Endothelial cell of umbilical vein (primary cell): ENCODE results near the gene ASNSD1. TPM values are rescaled to one million over a fixed set of nuclear protein-coding genes. Genes with fewer than 3 reads are reported as not detected.

Experiments
- BruUV-seq: library from RNA; stranded (reverse); fragments of 400-500 nt; replicated peaks from 2 replicates; lab custom pipeline; 2021; lab: Mats Ljungman, UMichigan
- CTCF ChIA-PET: fragments of 300-600, 350-600 bp; sonication (Branson Sonifier 250); formaldehyde crosslinking; loops from one replicate; lab custom pipeline; 2021; ENCODE audit warnings: antibody characterized with exemption, inconsistent platforms; lab: Charles Lee
- POLR2A ChIA-PET: fragments of 300-600, 350-600 bp; sonication (Branson Sonifier 250); formaldehyde crosslinking; loops from one replicate; lab custom pipeline; 2021; ENCODE audit warnings: antibody characterized with exemption, inconsistent platforms; lab: Charles Lee
- DNase-seq: peaks from one replicate; pipeline ENCODE4 v3.0.0-alpha.2; 2011; ENCODE audit warnings: low read depth, low spot score
- FAIRE-seq: peaks from 2 replicates; lab custom pipeline; 2011; peaks lifted over from hg19 to GRCh38; lab: Jason Lieb, UNC
- H2AFZ ChIP-seq: 2 replicates; pipeline ENCODE4 v1.6.0; 2012; ENCODE audit warnings: low read depth, low read length, control low read depth, inconsistent platforms
- H3K27ac ChIP-seq: 2 replicates; pipeline ENCODE4 v1.5.1; 2011; ENCODE audit warnings: low read depth, mild to moderate bottlenecking, control low read depth, low read length, moderate library complexity; ENCODE audit not compliant: insufficient read depth
- H3K27me3 ChIP-seq, 2 experiments: 2 replicates each; pipeline versions ENCODE4 v1.6.0 to v1.6.1; 2011; ENCODE audit warnings: low read length in 2 of 2, mixed read lengths in 1 of 2; ENCODE audit not compliant: control insufficient read depth in 2 of 2, insufficient read depth in 2 of 2
- H3K36me3 ChIP-seq, 2 experiments: 2 replicates in 1 of 2; 3 replicates in 1 of 2; pipeline ENCODE4 v1.5.1; 2011; ENCODE audit warnings: low read length in 2 of 2, mild to moderate bottlenecking in 1 of 2, moderate library complexity in 1 of 2; ENCODE audit not compliant: control insufficient read depth in 2 of 2, insufficient read depth in 2 of 2; ENCODE audit errors: extremely low read depth in 1 of 2
- H3K4me1 ChIP-seq: 3 replicates; pipeline ENCODE4 v1.5.1; 2011; ENCODE audit warnings: mild to moderate bottlenecking, low read length; ENCODE audit not compliant: control insufficient read depth, insufficient read depth; ENCODE audit errors: extremely low read depth
- H3K4me2 ChIP-seq: 2 replicates; pipeline ENCODE4 v1.6.1; 2011; ENCODE audit warnings: low read length, control low read depth, mixed read lengths; ENCODE audit not compliant: insufficient read depth
- H3K4me3 ChIP-seq, 3 experiments: fragments of 200-600 bp in 1 of 3; sonication (generic), shearing (Covaris generic) in 1 of 3; replicated peaks in 1 of 3; 2 replicates each; pipeline ENCODE4 v1.5.1; 2011 to 2016; ENCODE audit warnings: control low read depth in 3 of 3, low read length in 3 of 3, mild to moderate bottlenecking in 2 of 3, inconsistent platforms in 1 of 3, low read depth in 1 of 3, moderate library complexity in 1 of 3; ENCODE audit not compliant: insufficient read depth in 1 of 3
- H3K79me2 ChIP-seq: 2 replicates; pipeline ENCODE4 v1.6.0; 2012; ENCODE audit warnings: low read length, inconsistent platforms; ENCODE audit not compliant: control insufficient read depth, insufficient read depth
- H3K9ac ChIP-seq: replicated peaks from 2 replicates; pipeline ENCODE3; 2011; ENCODE audit warnings: low read length, control low read depth; ENCODE audit not compliant: insufficient read depth; ENCODE audit errors: extremely low read depth
- H3K9me1 ChIP-seq: replicated peaks from 3 replicates; pipeline ENCODE4 v1.6.0; 2011; ENCODE audit warnings: mild to moderate bottlenecking, low read length; ENCODE audit not compliant: control insufficient read depth, insufficient read depth; ENCODE audit errors: extremely low read depth
- H3K9me3 ChIP-seq: replicated peaks from 2 replicates; pipeline ENCODE4 v1.5.1; 2012; ENCODE audit warnings: low read length, inconsistent platforms; ENCODE audit not compliant: control insufficient read depth, insufficient read depth
- H4K20me1 ChIP-seq: replicated peaks from 2 replicates; pipeline ENCODE3; 2011; ENCODE audit warnings: mild to moderate bottlenecking, low read length; ENCODE audit not compliant: control insufficient read depth, insufficient read depth; ENCODE audit errors: extremely low read depth
- CTCF ChIP-seq, 2 donors: IDR thresholded peaks; 1 replicate in 1 of 2; 2 replicates in 1 of 2; pipeline ENCODE4 v1.5.1; 2011; ENCODE audit warnings: low read length in 2 of 2, mild to moderate bottlenecking in 2 of 2, moderate library complexity in 2 of 2, control low read depth in 1 of 2, inconsistent platforms in 1 of 2, low read depth in 1 of 2; ENCODE audit not compliant: insufficient read depth in 1 of 2; ENCODE audit errors: extremely low read depth in 1 of 2
- EZH2 ChIP-seq: IDR thresholded peaks from 2 replicates; pipeline ENCODE4 v1.6.1; 2012; ENCODE audit warnings: borderline replicate concordance, low read depth, mild to moderate bottlenecking, moderate library complexity, low read length, inconsistent platforms; ENCODE audit not compliant: severe bottlenecking
- FOS ChIP-seq: IDR thresholded peaks from 2 replicates; pipeline ENCODE4 v1.6.1; 2011; ENCODE audit warnings: mild to moderate bottlenecking, low read length, moderate library complexity, borderline replicate concordance; ENCODE audit not compliant: insufficient read depth
- GATA2 ChIP-seq: IDR thresholded peaks from 2 replicates; pipeline ENCODE4 v1.7.0; 2011; ENCODE audit warnings: low read depth, mild to moderate bottlenecking, moderate library complexity, mixed read lengths, low read length; ENCODE audit not compliant: insufficient read length, insufficient read depth
- JUN ChIP-seq: IDR thresholded peaks from 2 replicates; pipeline ENCODE4 v1.6.1; 2011; ENCODE audit warnings: borderline replicate concordance, low read depth; ENCODE audit not compliant: insufficient read length, insufficient read depth
- MYC ChIP-seq: IDR thresholded peaks from one replicate; pipeline ENCODE4 v1.6.1; 2011; ENCODE audit warnings: mild to moderate bottlenecking, low read depth, low read length
- POLR2A ChIP-seq: IDR thresholded peaks from 2 replicates; pipeline ENCODE4 v1.6.1; 2012; ENCODE audit warnings: low read depth, mild to moderate bottlenecking, control low read depth, low read length
- POLR2AphosphoS5 ChIP-seq: IDR thresholded peaks from 2 replicates; pipeline ENCODE4 v1.6.1; 2012; ENCODE audit warnings: low read depth, mild to moderate bottlenecking, control low read depth, low read length, moderate library complexity; ENCODE audit not compliant: insufficient read depth
- dilution Hi-C: fragments of 300-500 bp; cut with MboI; formaldehyde crosslinking; loops from one replicate; pipeline ENCODE4 v1.15.0; 2019; ENCODE audit warnings: low sequenced_read_pairs; ENCODE audit not compliant: extremely low pct_ligation_motif_present
- intact Hi-C: fragments of 100-400 bp; cut with micrococcal nuclease; formaldehyde crosslinking; loops from one replicate; pipeline ENCODE4 v1.10.0; 2022
- polyA plus RNA-seq, 4 experiments: library from polyadenylated mRNA; depleted of rRNA in 3 of 4; stranded (reverse) in 3 of 4; unstranded in 1 of 4; fragments of >200 nt; gene quantifications; 2 replicates each; pipeline versions ENCODE4 v1.2.1 to v1.2.3, GENCODE V29; 2011 to 2012; ENCODE audit warnings: missing spikeins in 1 of 4
- total RNA-seq: library from RNA; stranded (reverse); gene quantifications from 2 replicates; pipeline ENCODE4 v1.2.3, GENCODE V29; 2021
- TF ChIP-seq, protein P1 (sequence below): IDR thresholded peaks from 2 replicates; pipeline ENCODE4 v1.6.1; 2011; ENCODE audit not compliant: insufficient read depth, insufficient read length

ASNSD1 gene
- total and polyA plus RNA-seq, 2 donors (not counting 3 experiments of a cell fraction or from before 2014, with no cell fraction given) = 15.8 to 39.5 TPM

DNA sequence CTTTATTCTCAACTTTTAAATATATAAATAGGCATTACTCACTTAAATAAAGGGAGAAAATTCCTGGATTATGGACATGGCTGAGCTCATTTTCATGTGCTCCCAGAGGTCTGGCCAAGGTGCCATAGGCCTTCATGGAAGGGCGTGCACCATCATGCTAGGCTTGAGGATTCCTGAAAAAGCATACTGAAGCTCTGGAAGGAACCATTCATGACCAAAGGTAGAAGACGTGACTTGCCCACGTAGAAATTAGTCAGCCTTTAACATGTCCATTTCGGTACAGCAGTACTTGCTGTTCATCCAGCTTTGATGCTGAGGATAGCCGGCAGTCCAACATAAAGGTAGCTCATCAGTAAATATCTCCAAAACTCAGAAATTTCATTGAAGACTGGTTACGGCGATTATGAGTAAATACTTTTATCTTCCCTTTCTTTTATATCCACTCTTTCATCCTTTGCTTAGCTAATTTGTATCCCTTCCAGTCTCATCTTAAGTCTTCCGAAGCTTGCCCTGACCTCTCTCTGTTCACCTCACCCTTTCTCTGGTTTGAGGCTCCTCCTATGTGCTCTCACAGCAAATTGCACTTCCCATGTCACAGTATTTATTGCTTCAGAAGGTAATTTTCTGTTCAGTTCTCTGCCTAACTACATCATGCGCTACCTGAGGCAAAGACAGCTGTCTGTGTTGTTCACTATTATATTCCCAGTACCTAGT, 32.3 kb upstream of the ASNSD1 start:
- dilution Hi-C loops = no loop called here
- POLR2A ChIA-PET = no interaction called here
- intact Hi-C loops = no loop called here
- BruUV-seq = no TSS peak
- no peak for DNase-seq
- Histone ChIP-seq H3K27me3 (no peaks in the 10 kb centered on the region), H3K4me1 (peaks cover 4% of the 10 kb centered on the region), H3K4me3 (no peak overlapping the region), H3K27ac (no peak overlapping the region), H3K9me1 (no peaks in the 10 kb centered on the region), H3K4me2 (no peak overlapping the region), H3K79me2 (no peaks in the 10 kb centered on the region), H3K36me3 (no peaks in the 10 kb centered on the region), H2AFZ (peak overlapping the region; percentile 68), H3K9me3 (no peaks in the 10 kb centered on the region), H4K20me1 (no peaks in the 10 kb centered on the region), H3K9ac (no peak overlapping the region)
- TF ChIP-seq GATA2 (no peak), POLR2AphosphoS5 (no peak), MYC (no peak), FOS (no peak), EZH2 (no peak), CTCF (IDR thresholded peaks at IDR 0.05; ENCODE audit: extremely low read depth in 1 of 2, insufficient read depth in 1 of 2, low read depth in 1 of 2, low read length in 2 of 2) (no peak), JUN (no peak), POLR2A (no peak)
- TF ChIP-seq, protein P1, sequence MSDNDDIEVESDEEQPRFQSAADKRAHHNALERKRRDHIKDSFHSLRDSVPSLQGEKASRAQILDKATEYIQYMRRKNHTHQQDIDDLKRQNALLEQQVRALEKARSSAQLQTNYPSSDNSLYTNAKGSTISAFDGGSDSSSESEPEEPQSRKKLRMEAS = no peak
- peak; percentile 46 for FAIRE-seq
- CTCF ChIA-PET = interaction anchor here (1.0 to 2.4 kb wide), 6 partner anchors 10 to 43 kb away, joined by 3 to 7 read pairs (median 4); no protein-coding TSS in a partner anchor
